ENCODE data around the gene IFNA13. TPM values are rescaled to one million over a fixed set of nuclear protein-coding genes. Genes with fewer than 3 reads are reported as not detected.
A peak's percentile ranks its signal among the peaks of the same experiment; 100 is the strongest.

The IFNA13 gene
- total RNA-seq, 2 donors from 2014 or later = not detected

- peak; percentile 62 to 73 for TF ChIP-seq CTCF (IDR thresholded peaks at IDR 0.05)
- H3K4me3 ChIP-seq = no peak overlapping the region
- no peak for DNase-seq (ENCODE audit: low spot score)
- no peaks in the 10 kb centered on the region for H3K4me1 ChIP-seq
- no peak overlapping the region for H3K27ac ChIP-seq
- no peaks in the 10 kb centered on the region for H3K9me3 ChIP-seq
- peaks cover 19% of the 10 kb centered on the region for H3K36me3 ChIP-seq
- H3K27me3 ChIP-seq = no peaks in the 10 kb centered on the region
These were observed 49.6 kb downstream of the IFNA13 start for GRCh38 chr9:21317956-21318923.

Other genes with a start within 250 kb of the IFNA13 start
- not detected for gene IFNW1, start 226.2 kb downstream of the IFNA13 start, total RNA-seq
- not detected for gene IFNA21, start 201.4 kb downstream of the IFNA13 start, total RNA-seq
- not detected for gene IFNA4, start 180.5 kb downstream of the IFNA13 start, total RNA-seq
- gene IFNA7, start 165.9 kb downstream of the IFNA13 start, total RNA-seq = not detected
- not detected for gene IFNA10, start 160.9 kb downstream of the IFNA13 start, total RNA-seq
- not detected for gene IFNA16, start 150.7 kb downstream of the IFNA13 start, total RNA-seq
- not detected for gene IFNA17, start 139.8 kb downstream of the IFNA13 start, total RNA-seq
- gene IFNA14, start 128.1 kb downstream of the IFNA13 start, total RNA-seq = not detected
- gene IFNA5, start 62.7 kb downstream of the IFNA13 start, total RNA-seq = not detected
- gene KLHL9, start 32.7 kb downstream of the IFNA13 start, total RNA-seq = 10 to 100 TPM; 10.7 to 10.8 TPM
- gene IFNA6, start 17.2 kb downstream of the IFNA13 start, total RNA-seq = not detected
- gene IFNA2, start 17.3 kb upstream of the IFNA13 start, total RNA-seq = not detected
- not detected for gene IFNA8, start 41.1 kb upstream of the IFNA13 start, total RNA-seq
- gene IFNA1, start 72.4 kb upstream of the IFNA13 start, total RNA-seq = not detected
- not detected for gene IFNE, start 114.3 kb upstream of the IFNA13 start, total RNA-seq